NT2/D1 (cell line): ENCODE measurements around the gene GAREM1.

Experiments
- SUZ12 ChIP-seq: IDR thresholded peaks from 2 replicates; pipeline ENCODE4 v1.6.1; 2011; ENCODE audit not compliant: insufficient read length, insufficient read depth; ENCODE audit errors: extremely low read depth
- YY1 ChIP-seq: IDR thresholded peaks from 2 replicates; pipeline ENCODE4 v1.6.1; 2011; ENCODE audit not compliant: insufficient read length, insufficient read depth
- ZNF274 ChIP-seq: IDR thresholded peaks from 2 replicates; pipeline ENCODE4 v1.6.1; 2011; ENCODE audit warnings: mild to moderate bottlenecking, low read depth, low read length

GRCh38 chr18:32257084-32257785 is 213.4 kb downstream of the GAREM1 start:
- TF ChIP-seq ZNF274 (no peak), SUZ12 (no peak), YY1 (no peak)
